Gastroesophageal sphincter (tissue), 4 donors: ENCODE measurements around the gene QDPR. TPM values are rescaled to one million over a fixed set of nuclear protein-coding genes. Genes with fewer than 3 reads are reported as not detected.

Experiments
- ATAC-seq: fragments of 150-250 bp; one replicate; pipeline ENCODE4 v1.9.1; 2016; ENCODE audit warnings: mild to moderate bottlenecking, moderate library complexity
- H3K27ac ChIP-seq, 4 donors: fragments of 200-600 bp; sonication (generic) in 3 of 4; 1 replicate in 3 of 4; 2 replicates in 1 of 4; pipeline ENCODE4 v1.5.1; 2016 to 2019
- H3K27me3 ChIP-seq: fragments of 200-600 bp; sonication (generic); one replicate; pipeline ENCODE4 v1.5.1; 2019
- H3K36me3 ChIP-seq, 2 donors: fragments of 200-600 bp; sonication (generic); one replicate each; pipeline ENCODE4 v1.5.1; 2019; ENCODE audit warnings: control low read depth in 1 of 2
- H3K4me1 ChIP-seq, 3 donors: fragments of 200-600 bp; sonication (generic); 1 replicate in 2 of 3; 2 replicates in 1 of 3; pipeline ENCODE4 v1.5.1; 2016 to 2019; ENCODE audit warnings: control low read depth in 2 of 3
- H3K4me3 ChIP-seq, 2 donors: fragments of 200-600 bp; sonication (generic); one replicate each; pipeline ENCODE4 v1.5.1; 2019; ENCODE audit warnings: mild to moderate bottlenecking in 1 of 2, moderate library complexity in 1 of 2
- H3K9me3 ChIP-seq, 3 donors: fragments of 200-600 bp; sonication (generic); one replicate each; pipeline ENCODE4 v1.5.1; 2017 to 2019; ENCODE audit warnings: control low read depth in 2 of 3
- EP300 ChIP-seq: sonication (generic); formaldehyde crosslinking; IDR thresholded peaks from one replicate; pipeline ENCODE4 v1.6.1; 2017; ENCODE audit warnings: antibody characterized with exemption, mild to moderate bottlenecking
- POLR2A ChIP-seq, 2 donors: fragments of 450-650 bp; IDR thresholded peaks; one replicate each; pipeline ENCODE4 v1.6.1; 2017; ENCODE audit warnings: antibody characterized with exemption in 2 of 2, mild to moderate bottlenecking in 2 of 2, moderate library complexity in 1 of 2
- POLR2AphosphoS5 ChIP-seq: sonication (generic); formaldehyde crosslinking; IDR thresholded peaks from one replicate; pipeline ENCODE4 v1.6.1; 2017; ENCODE audit warnings: antibody characterized with exemption
- WGBS, 2 donors: methylation state at CpG; one replicate each; pipeline ENCODE4 v1.1.5; 2018; ENCODE audit warnings: low coverage in 1 of 2; 5-methylcytosine and 5-hydroxymethylcytosine counted together
- total RNA-seq, 4 donors: library from RNA; depleted of rRNA; stranded (reverse); fragments of >200 nt; gene quantifications; one replicate each; pipeline ENCODE4 v1.1.0, GENCODE V29; 2016
- TF ChIP-seq, protein P1 (sequence below), 4 experiments: fragments of 200-600 bp in 2 of 4; fragments of 450-650 bp in 2 of 4; sonication (generic) in 1 of 4; IDR thresholded peaks; one replicate each; pipeline ENCODE4 v1.5.1; 2017 to 2019; ENCODE audit warnings: antibody characterized with exemption in 4 of 4, mild to moderate bottlenecking in 2 of 4, moderate library complexity in 2 of 4

The QDPR gene
- total RNA-seq, 4 donors from 2014 or later = 2.3 to 13.6 (median 6.0) TPM

DNA sequence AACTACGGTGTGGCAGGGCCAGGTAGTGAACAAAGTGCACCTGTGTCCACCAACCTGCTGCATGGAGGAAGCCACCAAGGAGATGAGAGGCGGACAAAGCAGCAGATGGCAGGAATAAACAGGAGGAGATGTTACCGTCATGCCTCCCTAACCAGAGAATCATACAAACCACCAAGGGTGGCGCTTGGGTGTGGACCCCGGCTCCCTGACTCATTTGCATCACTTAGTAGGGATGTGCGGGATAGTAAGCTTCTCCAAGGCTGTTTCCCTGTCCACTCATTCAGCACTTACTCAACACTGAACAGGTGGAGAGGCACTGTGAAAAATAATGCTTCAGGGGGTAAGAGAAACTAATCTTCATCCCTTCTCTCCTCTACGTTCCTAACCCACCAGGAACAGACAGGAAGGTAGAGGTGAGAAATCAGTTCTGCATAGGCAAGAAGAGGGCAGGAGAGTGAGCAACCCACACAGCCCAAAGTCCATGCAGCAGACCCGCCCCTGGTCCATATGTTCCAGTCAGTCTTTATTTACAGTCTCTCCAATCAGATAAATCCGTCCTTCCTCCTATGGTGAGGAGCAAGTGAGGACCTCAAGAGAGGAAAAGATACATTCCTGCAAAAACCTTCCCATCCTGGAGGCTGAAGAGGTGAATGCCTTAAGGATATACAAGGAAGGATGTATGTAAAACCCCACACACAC lies 34.0 kb downstream of the QDPR start:
- H3K4me3 ChIP-seq = no peak overlapping the region
- whole genome bisulfite sequencing, 2 donors = 92% methylated on average over 7 of the region's 9 CpGs; no CpG with 5 or more reads in 1 of the 2 donors
- ATAC-seq = no peak
- H3K4me1 ChIP-seq = no peaks in the 10 kb centered on the region
- H3K27ac ChIP-seq = no peak overlapping the region
- H3K36me3 ChIP-seq = peaks cover 0 to 49% of the 10 kb centered on the region in 2 donors
- TF ChIP-seq POLR2AphosphoS5 = no peak
- TF ChIP-seq EP300 = no peak
- TF ChIP-seq POLR2A (IDR thresholded peaks at IDR 0.05) = no peak
- TF ChIP-seq, protein P1, sequence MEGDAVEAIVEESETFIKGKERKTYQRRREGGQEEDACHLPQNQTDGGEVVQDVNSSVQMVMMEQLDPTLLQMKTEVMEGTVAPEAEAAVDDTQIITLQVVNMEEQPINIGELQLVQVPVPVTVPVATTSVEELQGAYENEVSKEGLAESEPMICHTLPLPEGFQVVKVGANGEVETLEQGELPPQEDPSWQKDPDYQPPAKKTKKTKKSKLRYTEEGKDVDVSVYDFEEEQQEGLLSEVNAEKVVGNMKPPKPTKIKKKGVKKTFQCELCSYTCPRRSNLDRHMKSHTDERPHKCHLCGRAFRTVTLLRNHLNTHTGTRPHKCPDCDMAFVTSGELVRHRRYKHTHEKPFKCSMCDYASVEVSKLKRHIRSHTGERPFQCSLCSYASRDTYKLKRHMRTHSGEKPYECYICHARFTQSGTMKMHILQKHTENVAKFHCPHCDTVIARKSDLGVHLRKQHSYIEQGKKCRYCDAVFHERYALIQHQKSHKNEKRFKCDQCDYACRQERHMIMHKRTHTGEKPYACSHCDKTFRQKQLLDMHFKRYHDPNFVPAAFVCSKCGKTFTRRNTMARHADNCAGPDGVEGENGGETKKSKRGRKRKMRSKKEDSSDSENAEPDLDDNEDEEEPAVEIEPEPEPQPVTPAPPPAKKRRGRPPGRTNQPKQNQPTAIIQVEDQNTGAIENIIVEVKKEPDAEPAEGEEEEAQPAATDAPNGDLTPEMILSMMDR (IDR thresholded peaks at IDR 0.05) = no peak
- peaks cover 0 to 23% (median 0%) of the 10 kb centered on the region in 3 donors for H3K9me3 ChIP-seq
- H3K27me3 ChIP-seq = no peaks in the 10 kb centered on the region

DNA sequence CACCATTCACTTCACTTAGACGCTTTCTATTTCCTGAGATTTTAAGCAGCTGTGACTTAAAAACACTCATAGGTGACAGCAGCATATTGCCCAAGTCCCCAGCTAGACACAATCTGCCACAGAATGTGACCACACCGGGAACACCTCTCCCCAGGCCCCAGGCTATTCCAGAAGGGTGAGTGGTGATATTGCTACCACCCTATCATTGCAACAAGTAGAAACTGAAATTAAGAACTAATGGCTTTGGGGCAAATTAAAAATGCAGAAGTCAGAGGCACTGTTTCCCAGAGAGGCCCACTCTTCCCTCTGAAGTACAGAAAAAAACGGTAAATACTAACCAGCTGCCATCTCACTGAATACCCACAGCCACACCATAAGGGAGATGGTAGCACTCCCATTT lies 35.0 kb downstream of the QDPR start:
- Histone ChIP-seq H3K27me3 (no peaks in the 10 kb centered on the region), H3K4me3 (no peak overlapping the region), H3K36me3 (peaks cover 0 to 39% of the 10 kb centered on the region in 2 donors), H3K9me3 (peaks cover 0 to 22% (median 0%) of the 10 kb centered on the region in 3 donors), H3K4me1 (no peaks in the 10 kb centered on the region), H3K27ac (no peak overlapping the region)
- no peak for ATAC-seq
- TF ChIP-seq EP300 (no peak), POLR2AphosphoS5 (no peak), POLR2A (IDR thresholded peaks at IDR 0.05) (no peak)
- TF ChIP-seq, protein P1 (IDR thresholded peaks at IDR 0.05) = no peak
- WGBS, 2 donors = 70 to 100% methylated on average over 1 to 2 of the region's 3 CpGs

DNA sequence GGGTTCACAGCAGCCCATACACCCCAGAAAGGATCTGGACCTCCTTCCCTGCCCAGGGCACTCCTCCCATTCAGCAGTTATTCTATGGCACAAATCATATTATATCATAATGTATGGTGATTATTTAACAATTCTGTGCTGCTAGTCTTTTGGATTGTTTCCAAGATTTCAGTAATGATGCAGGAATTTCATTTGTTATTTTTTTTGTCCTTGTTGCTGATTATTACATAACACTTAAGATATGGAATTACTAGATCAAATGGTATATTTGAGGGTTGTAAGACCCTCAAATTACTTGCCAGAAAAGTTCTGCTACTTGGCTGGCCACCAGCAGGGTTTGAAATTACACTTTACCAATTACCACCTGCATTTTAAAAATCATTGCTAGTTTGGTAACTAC lies 36.4 kb downstream of the QDPR start:
- ATAC-seq = no peak
- H3K36me3 ChIP-seq = peaks cover 0 to 25% of the 10 kb centered on the region in 2 donors
- H3K27ac ChIP-seq = no peak overlapping the region
- H3K9me3 ChIP-seq = peaks cover 0 to 8% (median 0%) of the 10 kb centered on the region in 3 donors
- H3K4me1 ChIP-seq = no peaks in the 10 kb centered on the region
- TF ChIP-seq, protein P1 (IDR thresholded peaks at IDR 0.05) = no peak
- no peak for TF ChIP-seq POLR2A (IDR thresholded peaks at IDR 0.05)
- no peak for TF ChIP-seq EP300
- no peak for TF ChIP-seq POLR2AphosphoS5
- H3K27me3 ChIP-seq = no peaks in the 10 kb centered on the region
- H3K4me3 ChIP-seq = no peak overlapping the region

DNA sequence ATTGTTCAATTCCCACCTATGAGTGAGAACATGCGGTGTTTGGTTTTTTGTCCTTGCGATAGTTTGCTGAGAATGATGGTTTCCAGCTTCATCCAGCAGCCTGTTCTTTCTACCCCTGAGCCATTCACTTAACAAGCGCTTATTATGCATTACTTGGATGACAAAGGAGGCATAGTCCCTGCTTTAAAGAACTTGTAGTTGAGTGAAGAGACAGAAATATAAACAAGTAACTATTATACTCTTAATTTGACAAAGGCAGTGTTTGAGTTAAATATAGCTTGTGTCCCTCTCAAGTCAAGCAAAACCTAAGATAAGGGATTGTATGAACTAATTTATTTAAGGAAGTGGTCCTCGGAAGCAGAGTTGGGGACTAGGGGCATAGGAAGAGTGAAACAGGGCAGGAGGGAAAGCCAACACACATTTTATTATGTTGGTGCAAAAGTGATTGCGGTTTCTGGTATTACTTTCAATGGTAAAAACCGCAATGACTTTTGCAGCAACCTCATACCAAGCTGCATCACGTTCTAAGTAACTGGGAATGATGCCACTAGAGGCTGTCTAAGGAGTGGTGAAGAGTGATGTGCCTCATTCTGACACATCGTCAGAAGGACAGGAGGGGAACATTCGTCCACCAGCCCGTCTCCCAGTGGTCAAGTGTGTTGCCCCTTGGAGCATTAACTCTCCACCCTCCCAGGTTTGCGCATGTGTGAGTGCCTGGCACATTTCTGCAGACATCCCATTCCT lies 41.8 kb downstream of the QDPR start:
- no peaks in the 10 kb centered on the region for H3K4me1 ChIP-seq

More for the DNA sequence above, 41.8 kb downstream of the QDPR start:
- 33 to 54% methylated on average over 7 of the region's 11 CpGs for WGBS, 2 donors
- no peaks in the 10 kb centered on the region for H3K27me3 ChIP-seq
- H3K4me3 ChIP-seq = no peak overlapping the region
- no peaks in the 10 kb centered on the region for H3K9me3 ChIP-seq
- H3K36me3 ChIP-seq = no peaks in the 10 kb centered on the region
- TF ChIP-seq POLR2A (IDR thresholded peaks at IDR 0.05) = no peak
- no peak for TF ChIP-seq EP300
- TF ChIP-seq, protein P1 (IDR thresholded peaks at IDR 0.05) = no peak
- TF ChIP-seq POLR2AphosphoS5 = no peak
- ATAC-seq = no peak
- H3K27ac ChIP-seq = no peak overlapping the region
